ENCODE data around the gene BMP6. TPM values are rescaled to one million over a fixed set of nuclear protein-coding genes. Genes with fewer than 3 reads are reported as not detected.

BMP6 gene
- total and polyA plus RNA-seq, 10 of the 15 experiments (the other 5 are each of a cell fraction or from before 2014, with no cell fraction given) = 0.02 to 0.15 (median 0.05) TPM; not detected in 5

GRCh38 chr6:7773914-7774313, 48.0 kb downstream of the BMP6 start:
- no peak overlapping the region for H3K9ac ChIP-seq (ENCODE audit: control insufficient read depth, insufficient read depth, low read length)
- ChIA-PET RAD21 (ENCODE audit: unreplicated experiment) (no interaction called here), POLR2A (no interaction called here), CTCF (no interaction called here), SMC1A (ENCODE audit: uncharacterized antibody, unreplicated experiment) (no interaction called here)
- no peaks in the 10 kb centered on the region for H3K79me2 ChIP-seq (ENCODE audit: control insufficient read depth, insufficient read depth, low read length)
- no peak for ATAC-seq
- no peak overlapping the region for H3K27ac ChIP-seq (ENCODE audit: control insufficient read depth, insufficient read depth)
- H3K4me1 ChIP-seq (ENCODE audit: control insufficient read depth, insufficient read depth, low read length) = no peaks in the 10 kb centered on the region
- in situ Hi-C loops (cut with MboI) = no loop called here
- 30% methylated on average over 9 of the region's 9 CpGs for WGBS (ENCODE audit: insufficient coverage, insufficient replicate concordance, low lambda C conversion rate, missing lambda C conversion rate)
- no peaks in the 10 kb centered on the region for H3K36me3 ChIP-seq (ENCODE audit: control insufficient read depth in 2 of 2, insufficient read depth in 2 of 2, low read length in 1 of 2)
- H2AFZ ChIP-seq (ENCODE audit: control insufficient read depth, low read depth, low read length) = no peak overlapping the region
- DNase-seq (ENCODE audit: low read depth, low spot score) = no peak
- no TSS peak for BruUV-seq (replicated peaks)
- FAIRE-seq = no peak
- H3K27me3 ChIP-seq (replicated peaks in 1 of 2; ENCODE audit: control insufficient read depth in 2 of 2, insufficient read depth in 2 of 2, low read length in 1 of 2) = no peaks in the 10 kb centered on the region; a peak in 2 of 4 replicates
- no peaks in the 10 kb centered on the region for H3K9me3 ChIP-seq (replicated peaks; ENCODE audit: control insufficient read depth, insufficient read depth, low read length)
- H4K20me1 ChIP-seq (ENCODE audit: control insufficient read depth, insufficient read depth) = no peaks in the 10 kb centered on the region
- TF ChIP-seq DPF2 (IDR thresholded peaks at IDR 0.05) (no peak), MTA2 (IDR thresholded peaks at IDR 0.05; ENCODE audit: low read depth) (no peak), NFXL1 (IDR thresholded peaks at IDR 0.05; ENCODE audit: borderline replicate concordance) (no peak), SP1 (IDR thresholded peaks at IDR 0.05; ENCODE audit: low read depth, low read length) (no peak), MAX (IDR thresholded peaks at IDR 0.05; ENCODE audit: low read depth, low read length) (no peak), CTCF (IDR thresholded peaks at IDR 0.05 in 2 of 3, conservative IDR thresholded peaks at IDR 0.05 in 1 of 3; ENCODE audit: control insufficient read depth in 2 of 3, extremely low read depth in 1 of 3, insufficient read depth in 1 of 3, low read depth in 3 of 3, low read length in 3 of 3) (no peak), MYC (IDR thresholded peaks at IDR 0.05; ENCODE audit: insufficient read depth, insufficient read length, insufficient replicate concordance, low read length, severe bottlenecking) (no peak), TAF1 (IDR thresholded peaks at IDR 0.05; ENCODE audit: borderline replicate concordance, low read depth, low read length) (no peak), NRF1 (conservative IDR thresholded peaks at IDR 0.05; ENCODE audit: low read depth, low read length) (no peak), CBX3 (IDR thresholded peaks at IDR 0.05; ENCODE audit: borderline replicate concordance, low read depth) (no peak), E4F1 (IDR thresholded peaks at IDR 0.05; ENCODE audit: borderline replicate concordance, partially characterized antibody) (no peak), ASH2L (IDR thresholded peaks at IDR 0.05; ENCODE audit: borderline replicate concordance, low read depth) (no peak), ZNF217 (IDR thresholded peaks at IDR 0.05) (no peak), SREBF1 (IDR thresholded peaks at IDR 0.05; ENCODE audit: low read length) (no peak), NFIC (IDR thresholded peaks at IDR 0.05; ENCODE audit: low read depth, low read length) (no peak), ZNF207 (IDR thresholded peaks at IDR 0.05; ENCODE audit: borderline replicate concordance) (no peak), PAX5 (IDR thresholded peaks at IDR 0.05; ENCODE audit: borderline replicate concordance, low read depth, low read length) (no peak)
- intact Hi-C loops (cut with micrococcal nuclease; ENCODE audit: unreplicated experiment) = no loop called here
- H3K4me3 ChIP-seq = no peak overlapping the region
- no peak overlapping the region for H3K4me2 ChIP-seq (ENCODE audit: control insufficient read depth, insufficient read depth)
